ENCODE data around the gene SPO11.

DNA sequence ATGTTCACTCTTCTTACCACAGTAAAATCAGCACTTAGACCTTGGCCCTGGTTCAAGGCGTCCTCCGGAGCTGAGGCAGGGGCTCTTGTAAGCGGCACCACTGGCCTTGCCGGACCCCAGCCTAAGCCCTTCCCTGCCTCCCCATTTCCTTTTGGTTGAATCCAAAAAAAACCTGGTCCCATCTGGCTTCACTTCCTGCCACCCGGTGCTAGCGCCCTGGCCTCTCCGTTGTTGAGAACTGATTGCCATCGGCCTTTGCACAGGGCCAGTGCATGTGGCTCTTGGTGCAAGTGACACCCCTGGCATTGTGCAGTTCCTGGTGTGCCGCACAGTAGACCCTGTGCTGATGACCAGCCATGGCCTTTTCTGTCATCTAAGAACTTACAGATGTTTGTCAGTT, 42.6 kb downstream of the SPO11 start:
- TF ChIP-seq, protein P1, sequence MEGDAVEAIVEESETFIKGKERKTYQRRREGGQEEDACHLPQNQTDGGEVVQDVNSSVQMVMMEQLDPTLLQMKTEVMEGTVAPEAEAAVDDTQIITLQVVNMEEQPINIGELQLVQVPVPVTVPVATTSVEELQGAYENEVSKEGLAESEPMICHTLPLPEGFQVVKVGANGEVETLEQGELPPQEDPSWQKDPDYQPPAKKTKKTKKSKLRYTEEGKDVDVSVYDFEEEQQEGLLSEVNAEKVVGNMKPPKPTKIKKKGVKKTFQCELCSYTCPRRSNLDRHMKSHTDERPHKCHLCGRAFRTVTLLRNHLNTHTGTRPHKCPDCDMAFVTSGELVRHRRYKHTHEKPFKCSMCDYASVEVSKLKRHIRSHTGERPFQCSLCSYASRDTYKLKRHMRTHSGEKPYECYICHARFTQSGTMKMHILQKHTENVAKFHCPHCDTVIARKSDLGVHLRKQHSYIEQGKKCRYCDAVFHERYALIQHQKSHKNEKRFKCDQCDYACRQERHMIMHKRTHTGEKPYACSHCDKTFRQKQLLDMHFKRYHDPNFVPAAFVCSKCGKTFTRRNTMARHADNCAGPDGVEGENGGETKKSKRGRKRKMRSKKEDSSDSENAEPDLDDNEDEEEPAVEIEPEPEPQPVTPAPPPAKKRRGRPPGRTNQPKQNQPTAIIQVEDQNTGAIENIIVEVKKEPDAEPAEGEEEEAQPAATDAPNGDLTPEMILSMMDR (IDR thresholded peaks at IDR 0.05), result no peak
- no peak for TF ChIP-seq EZH2 (IDR thresholded peaks at IDR 0.05; ENCODE audit: borderline replicate concordance, insufficient read depth, low read depth, low read length, poor library complexity, severe bottlenecking)
